LNCaP clone FGC (cell line): ENCODE data around the gene DLD.

ENCODE experiments used
- DNase-seq: peaks from one replicate; pipeline ENCODE4 v3.0.0-alpha.2; 2011; ENCODE audit warnings: low read depth
- H3K4me3 ChIP-seq: 2 replicates; pipeline ENCODE4 v1.5.1; 2011; ENCODE audit warnings: mild to moderate bottlenecking, low read depth, low read length, control low read depth
- TF ChIP-seq, protein P1 (sequence below): IDR thresholded peaks from 2 replicates; pipeline ENCODE4 v1.5.1; 2012; ENCODE audit warnings: mild to moderate bottlenecking; ENCODE audit not compliant: control insufficient read depth, insufficient read depth; ENCODE audit errors: extremely low read depth

DLD gene

DNA sequence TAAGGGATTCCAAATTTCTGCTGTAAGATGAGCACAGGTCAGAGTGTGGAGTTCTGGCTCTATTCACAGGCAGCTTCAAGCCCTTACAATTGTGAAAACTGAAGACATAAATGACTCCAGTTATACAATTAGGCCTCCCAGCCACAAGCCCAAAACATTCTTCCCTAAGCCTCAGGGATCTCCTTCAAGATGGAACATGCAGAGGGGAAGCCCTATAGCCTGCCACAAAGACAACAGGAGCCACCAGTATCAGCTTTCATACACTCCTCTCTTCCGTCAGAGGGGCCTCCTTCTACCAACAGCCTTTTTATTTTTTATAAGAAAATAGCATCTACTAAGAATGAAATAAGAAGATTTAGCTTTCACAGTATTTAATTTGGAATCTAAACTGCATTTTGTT is 46.5 kb downstream of the DLD start:
- TF ChIP-seq, protein P1, sequence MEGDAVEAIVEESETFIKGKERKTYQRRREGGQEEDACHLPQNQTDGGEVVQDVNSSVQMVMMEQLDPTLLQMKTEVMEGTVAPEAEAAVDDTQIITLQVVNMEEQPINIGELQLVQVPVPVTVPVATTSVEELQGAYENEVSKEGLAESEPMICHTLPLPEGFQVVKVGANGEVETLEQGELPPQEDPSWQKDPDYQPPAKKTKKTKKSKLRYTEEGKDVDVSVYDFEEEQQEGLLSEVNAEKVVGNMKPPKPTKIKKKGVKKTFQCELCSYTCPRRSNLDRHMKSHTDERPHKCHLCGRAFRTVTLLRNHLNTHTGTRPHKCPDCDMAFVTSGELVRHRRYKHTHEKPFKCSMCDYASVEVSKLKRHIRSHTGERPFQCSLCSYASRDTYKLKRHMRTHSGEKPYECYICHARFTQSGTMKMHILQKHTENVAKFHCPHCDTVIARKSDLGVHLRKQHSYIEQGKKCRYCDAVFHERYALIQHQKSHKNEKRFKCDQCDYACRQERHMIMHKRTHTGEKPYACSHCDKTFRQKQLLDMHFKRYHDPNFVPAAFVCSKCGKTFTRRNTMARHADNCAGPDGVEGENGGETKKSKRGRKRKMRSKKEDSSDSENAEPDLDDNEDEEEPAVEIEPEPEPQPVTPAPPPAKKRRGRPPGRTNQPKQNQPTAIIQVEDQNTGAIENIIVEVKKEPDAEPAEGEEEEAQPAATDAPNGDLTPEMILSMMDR, result no peak
- H3K4me3 ChIP-seq, result no peak overlapping the region
- no peak for DNase-seq

DNA sequence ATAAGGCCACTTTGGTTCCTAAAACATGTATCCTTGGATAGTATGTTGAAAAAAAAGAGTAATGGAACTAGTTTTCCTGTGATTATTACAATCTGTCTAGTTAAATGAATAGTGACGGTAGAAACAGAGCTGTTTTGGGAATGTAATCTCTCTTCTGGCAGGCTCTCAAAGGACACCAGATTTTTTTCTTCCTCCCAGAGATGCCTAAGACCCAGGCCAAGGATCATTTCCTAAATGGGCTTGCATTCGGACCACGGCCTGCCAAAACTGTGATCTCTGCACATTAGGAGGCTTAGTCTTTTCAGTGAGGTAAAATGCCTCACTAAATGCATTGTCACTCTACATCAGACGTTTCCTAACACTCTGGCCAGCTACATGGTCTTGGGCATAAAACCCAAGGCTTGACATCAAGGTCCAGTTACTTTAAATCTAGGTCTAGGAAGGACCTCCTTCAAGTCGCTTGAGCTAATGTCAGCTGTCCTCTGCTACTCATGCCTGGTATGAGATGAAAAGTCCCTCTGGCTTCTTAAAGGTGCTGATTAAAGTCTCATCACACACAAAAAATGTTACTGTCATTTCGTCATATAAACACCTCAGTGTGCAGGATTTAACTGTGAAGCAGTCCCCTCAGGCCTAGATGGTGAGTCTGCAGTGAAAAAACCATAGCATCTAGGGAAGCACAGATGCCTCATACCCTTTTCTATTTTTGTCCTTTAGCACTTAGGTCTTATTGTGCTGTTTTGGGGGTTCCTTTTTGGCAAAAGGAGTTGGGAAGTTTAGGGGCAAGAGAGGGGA is 47.7 kb downstream of the DLD start:
- TF ChIP-seq, protein P1, result no peak
- DNase-seq, result no peak
- H3K4me3 ChIP-seq, result no peak overlapping the region

DNA sequence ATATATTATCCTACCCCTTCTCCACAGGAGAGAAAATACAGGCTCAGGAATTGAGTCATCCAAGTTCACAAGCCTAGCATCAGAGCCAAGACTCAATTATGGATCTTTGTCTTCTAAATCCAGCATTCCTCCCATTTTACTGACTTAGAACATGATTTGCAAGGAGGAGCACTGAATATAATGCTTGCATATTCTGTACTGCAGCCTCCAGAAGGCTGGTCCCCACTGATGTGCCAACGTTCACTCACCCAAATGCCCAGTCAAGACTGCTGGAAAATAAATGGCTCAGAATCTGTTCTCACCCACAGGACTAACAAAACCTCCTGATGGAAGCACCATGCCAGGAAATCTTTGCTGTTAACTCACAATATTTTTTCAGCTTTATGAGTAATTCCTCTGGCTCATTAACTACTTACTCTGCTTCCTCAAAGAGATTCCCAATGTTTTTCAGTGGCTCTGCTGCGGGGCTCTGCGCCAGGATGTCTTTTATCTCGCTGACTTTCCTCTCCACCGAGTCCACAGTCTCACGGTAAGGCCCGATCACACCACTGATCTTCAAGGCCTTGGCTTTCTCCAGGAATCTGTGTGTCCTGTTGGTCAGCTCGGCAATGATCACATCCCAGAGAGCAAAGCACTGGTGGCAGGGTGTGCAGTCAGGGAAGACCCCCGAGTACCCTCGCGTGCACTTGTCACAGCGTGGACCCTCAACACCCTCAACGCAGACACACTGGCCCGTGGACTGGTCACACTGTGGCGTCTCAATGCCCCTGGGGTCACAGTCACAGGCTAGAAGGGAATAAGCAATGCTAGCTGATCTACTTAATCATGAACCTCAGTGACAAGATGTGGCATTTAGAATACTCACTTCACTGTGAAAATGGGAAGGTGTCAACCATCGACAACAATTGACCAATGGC is 48.8 kb downstream of the DLD start:
- TF ChIP-seq, protein P1, result no peak
- DNase-seq, result no peak
- H3K4me3 ChIP-seq, result no peak overlapping the region

DNA sequence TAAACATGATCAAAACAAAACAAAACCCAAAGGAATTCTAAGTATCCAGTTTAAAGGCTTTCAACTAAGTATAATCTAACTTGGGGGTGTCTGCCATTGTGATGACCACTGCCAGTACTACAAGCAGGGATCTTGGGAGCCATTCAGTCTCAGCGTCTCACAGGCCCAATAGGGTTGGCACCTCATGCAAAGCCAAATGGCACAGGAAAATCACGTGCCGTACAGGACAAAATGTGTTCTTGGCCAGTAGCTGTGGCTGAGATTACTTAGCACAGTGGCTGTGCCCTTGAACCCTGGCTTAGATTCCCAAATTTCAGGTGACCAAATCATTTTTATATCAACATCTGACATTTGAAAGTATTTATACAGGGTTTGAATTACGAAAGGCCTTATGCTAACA is 50.0 kb downstream of the DLD start:
- TF ChIP-seq, protein P1, result no peak
- DNase-seq, result no peak

DNA sequence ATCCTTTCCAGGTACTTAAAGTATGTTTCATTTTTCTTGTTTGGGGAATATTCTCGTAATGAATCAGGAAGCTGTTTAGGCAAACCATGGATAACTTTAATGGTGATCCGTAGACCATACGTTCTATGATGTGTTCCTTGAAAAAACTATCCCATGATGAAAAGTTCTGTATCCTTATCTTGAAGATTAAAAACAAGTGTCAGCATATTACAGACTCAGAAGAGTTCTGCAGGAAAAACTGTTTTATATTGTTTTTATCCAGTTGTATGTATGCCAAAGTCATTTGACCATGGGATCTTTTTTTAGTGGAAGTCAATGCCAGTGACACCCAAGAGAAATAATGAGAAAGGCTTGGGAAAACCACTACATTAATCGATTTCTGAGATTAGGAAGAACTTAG is 52.0 kb downstream of the DLD start:
- TF ChIP-seq, protein P1, result no peak
- H3K4me3 ChIP-seq, result no peak overlapping the region
- no peak for DNase-seq

More for the DNA sequence above, 50.0 kb downstream of the DLD start:
- H3K4me3 ChIP-seq, result no peak overlapping the region

DNA sequence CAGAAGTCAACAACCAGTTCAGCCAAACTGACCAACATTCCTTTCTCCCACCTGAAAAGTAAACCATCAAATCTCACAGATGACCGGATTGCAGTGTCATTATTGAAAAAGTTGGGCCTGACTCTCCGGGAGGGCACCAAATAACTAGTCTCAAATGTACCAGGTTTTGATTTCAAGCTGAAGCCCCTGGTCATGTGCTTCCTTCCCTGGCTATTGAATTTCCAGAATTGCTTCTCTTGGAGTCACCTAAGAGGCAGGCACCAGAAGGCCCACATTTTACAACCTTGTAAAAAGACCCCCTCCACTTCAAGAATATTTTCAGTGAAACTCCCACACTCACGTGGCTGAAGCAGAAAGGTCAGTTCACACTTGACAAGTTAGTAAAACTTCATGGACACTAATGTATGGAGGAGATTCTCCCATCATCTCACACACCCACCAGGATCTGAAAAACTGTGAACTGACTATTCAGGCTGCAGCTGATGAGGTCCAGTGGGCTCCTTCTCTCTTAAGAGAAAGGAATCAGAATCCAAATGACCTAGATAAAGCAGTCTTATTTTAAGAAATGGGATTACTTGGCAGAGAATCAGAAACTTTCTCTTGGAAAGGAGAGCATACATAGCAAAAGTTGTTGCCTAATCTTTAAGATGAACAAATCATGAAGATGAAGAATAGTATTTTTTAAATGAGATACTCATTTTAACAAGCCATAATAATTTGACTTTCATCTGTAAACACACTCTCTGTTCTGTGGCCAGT is 53.6 kb downstream of the DLD start:
- no peak for DNase-seq
- TF ChIP-seq, protein P1, result no peak
- no peak overlapping the region for H3K4me3 ChIP-seq
